ENCODE results near the gene CDO1.

CDO1 gene

GRCh38 chr5:115816226-115817081 is at the start of gene CDO1:
CDO1 (minus strand) TSS chr5:115816659; CDS start chr5:115816397, 262 bp downstream.
- DNase-seq, result no peak

- no peak for DNase-seq
Measured at GRCh38 chr5:115859378-115859777, 42.9 kb upstream of the CDO1 start.

GRCh38 chr5:115858396-115858795 is 41.9 kb upstream of the CDO1 start:
- DNase-seq, result no peak

- DNase-seq, result no peak
Measured at GRCh38 chr5:115857626-115858349, 41.3 kb upstream of the CDO1 start.

GRCh38 chr5:115857057-115857479 is 40.6 kb upstream of the CDO1 start:
- no peak for DNase-seq

GRCh38 chr5:115855959-115856358 is 39.5 kb upstream of the CDO1 start:
- no peak for DNase-seq

- DNase-seq, result no peak
Measured at GRCh38 chr5:115854139-115854538, 37.7 kb upstream of the CDO1 start.

- DNase-seq, result no peak
Measured at GRCh38 chr5:115850744-115851416, 34.4 kb upstream of the CDO1 start.

GRCh38 chr5:115849258-115849798 is 32.9 kb upstream of the CDO1 start:
- no peak for DNase-seq

GRCh38 chr5:115847290-115847689 is 30.8 kb upstream of the CDO1 start:
- DNase-seq, result no peak

- no peak for DNase-seq
Measured at GRCh38 chr5:115844321-115844817, 27.9 kb upstream of the CDO1 start.

GRCh38 chr5:115843444-115844130 is 27.1 kb upstream of the CDO1 start:
- DNase-seq, result no peak

- DNase-seq, result no peak
Measured at GRCh38 chr5:115842952-115843351, 26.5 kb upstream of the CDO1 start.

GRCh38 chr5:115842089-115842935 is 25.9 kb upstream of the CDO1 start:
- peak; percentile 18 for DNase-seq

GRCh38 chr5:115841382-115842088 is 25.1 kb upstream of the CDO1 start, which contains the start of the genes AP3S1 and ATG12:
AP3S1 (plus strand) TSS chr5:115841935; CDS start chr5:115842038, 103 bp downstream.
ATG12 (minus strand) TSS chr5:115841565; CDS start chr5:115841552, 13 bp downstream.
- peak; percentile 64 for DNase-seq

- DNase-seq, result no peak
Measured at GRCh38 chr5:115840873-115841272, 24.4 kb upstream of the CDO1 start.

- no peak for DNase-seq
Measured at GRCh38 chr5:115838885-115839518, 22.5 kb upstream of the CDO1 start.

GRCh38 chr5:115835481-115835880 is 19.0 kb upstream of the CDO1 start:
- no peak for DNase-seq

- no peak for DNase-seq
Measured at GRCh38 chr5:115831163-115831768, 14.8 kb upstream of the CDO1 start.

GRCh38 chr5:115829913-115830312 is 13.5 kb upstream of the CDO1 start:
- DNase-seq, result no peak

Measured in NCI-H510A (cell line).